Testis (tissue), 3 donors: Measurements from ENCODE around the gene CPA1. TPM values are rescaled to one million over a fixed set of nuclear protein-coding genes. Genes with fewer than 3 reads are reported as not detected.
A peak's percentile ranks its signal among the peaks of the same experiment; 100 is the strongest.

ENCODE experiments used
- DNase-seq: peaks from one replicate; pipeline ENCODE4 v3.0.0-alpha.2; 2019
- H3K27ac ChIP-seq, 2 donors: fragments of 200-600 bp; sonication (generic); one replicate each; pipeline ENCODE4 v1.5.1; 2019
- H3K27me3 ChIP-seq: fragments of 200-600 bp; sonication (generic); one replicate; pipeline ENCODE4 v1.5.1; 2019
- H3K36me3 ChIP-seq: fragments of 200-600 bp; sonication (generic); one replicate; pipeline ENCODE4 v1.5.1; 2017; ENCODE audit warnings: low read depth; ENCODE audit errors: missing control alignments
- H3K4me1 ChIP-seq: fragments of 200-600 bp; sonication (generic); one replicate; pipeline ENCODE4 v1.5.1; 2019
- H3K4me3 ChIP-seq, 2 donors: fragments of 200-600 bp; sonication (generic); one replicate each; pipeline ENCODE4 v1.5.1; 2017 to 2019
- H3K9me3 ChIP-seq: fragments of 200-600 bp; sonication (generic); one replicate; pipeline ENCODE4 v1.5.1; 2017
- CTCF ChIP-seq, 3 experiments: fragments of 450-650 bp in 2 of 3; fragments of 200-600 bp in 1 of 3; sonication (generic) in 1 of 3; IDR thresholded peaks; one replicate each; pipeline ENCODE4 v1.5.1; 2016 to 2019; ENCODE audit warnings: antibody characterized with exemption in 3 of 3, mild to moderate bottlenecking in 2 of 3, moderate library complexity in 1 of 3
- POLR2A ChIP-seq: fragments of 450-650 bp; IDR thresholded peaks from one replicate; pipeline ENCODE4 v1.6.1; 2017; ENCODE audit warnings: antibody characterized with exemption, mild to moderate bottlenecking, moderate library complexity
- WGBS, 2 donors: methylation state at CpG; one replicate each; pipeline ENCODE4 v1.1.5; 2018; 5-methylcytosine and 5-hydroxymethylcytosine counted together
- intact Hi-C: fragments of 100-400 bp; cut with DNase I; formaldehyde crosslinking; loops from one replicate; pipeline ENCODE4 v1.15.1; 2023; ENCODE audit warnings: low total_unique reads
- polyA plus RNA-seq: library from polyadenylated mRNA; stranded (reverse); fragments of 350-450 nt; fragmentation: Illumina TruSeq; extraction: RNeasy Lipid Tissue Mini Kit (QIAGEN cat#74804); gene quantifications from one replicate; pipeline ENCODE4 v1.2.3, GENCODE V29; 2014; ENCODE audit warnings: low read depth, low replicate concordance; ENCODE audit not compliant: insufficient read depth
- total RNA-seq, 2 donors: library from RNA; depleted of rRNA; stranded (reverse); fragments of >200 nt; gene quantifications; one replicate each; pipeline ENCODE4 v1.2.3, GENCODE V29; 2016

The CPA1 gene
- total and polyA plus RNA-seq, 3 donors from 2014 or later, result 2.5 to 3.9 (median 3.0) TPM

GRCh38 chr7:130390486-130390885, 10.2 kb downstream of the CPA1 start:
- TF ChIP-seq CTCF (IDR thresholded peaks at IDR 0.05) (no peak), POLR2A (no peak)
- Histone ChIP-seq H3K27me3 (no peaks in the 10 kb centered on the region), H3K36me3 (no peaks in the 10 kb centered on the region), H3K4me3 (no peak overlapping the region), H3K9me3 (no peaks in the 10 kb centered on the region), H3K4me1 (peaks cover 10% of the 10 kb centered on the region), H3K27ac (no peak overlapping the region)
- no peak for DNase-seq
- 89 to 96% methylated on average over 1 of the region's 1 CpG for WGBS, 2 donors
- intact Hi-C loops, result no loop called here

GRCh38 chr7:130393101-130393561, 12.8 kb downstream of the CPA1 start:
- no peak for DNase-seq
- H3K4me3 ChIP-seq, result no peak overlapping the region
- H3K27me3 ChIP-seq, result no peaks in the 10 kb centered on the region
- H3K9me3 ChIP-seq, result no peaks in the 10 kb centered on the region
- H3K27ac ChIP-seq, result peak overlapping the region in 1 of 2 donors; percentile 33
- no peaks in the 10 kb centered on the region for H3K36me3 ChIP-seq
- intact Hi-C loops, result no loop called here
- peaks cover 10% of the 10 kb centered on the region for H3K4me1 ChIP-seq
- 54 to 62% methylated on average over 5 of the region's 5 CpGs for WGBS, 2 donors
- no peak for TF ChIP-seq POLR2A
- no peak for TF ChIP-seq CTCF (IDR thresholded peaks at IDR 0.05)

GRCh38 chr7:130393841-130394411, 13.6 kb downstream of the CPA1 start:
- Histone ChIP-seq H3K4me3 (no peak overlapping the region), H3K9me3 (no peaks in the 10 kb centered on the region), H3K36me3 (no peaks in the 10 kb centered on the region), H3K27ac (no peak overlapping the region), H3K4me1 (peaks cover 10% of the 10 kb centered on the region), H3K27me3 (no peaks in the 10 kb centered on the region)
- DNase-seq, result no peak
- TF ChIP-seq CTCF (IDR thresholded peaks at IDR 0.05) (no peak), POLR2A (no peak)
- intact Hi-C loops, result no loop called here
- 74 to 79% methylated on average over 10 of the region's 10 CpGs for WGBS, 2 donors

GRCh38 chr7:130394421-130395195, 14.3 kb downstream of the CPA1 start:
- peaks cover 10% of the 10 kb centered on the region for H3K4me1 ChIP-seq
- H3K27me3 ChIP-seq, result no peaks in the 10 kb centered on the region
- no peak overlapping the region for H3K4me3 ChIP-seq
- TF ChIP-seq POLR2A (no peak), CTCF (IDR thresholded peaks at IDR 0.05) (no peak)
- intact Hi-C loops, result no loop called here
- no peak for DNase-seq
- H3K36me3 ChIP-seq, result no peaks in the 10 kb centered on the region
- peak overlapping the region in 1 of 2 donors; percentile 11 for H3K27ac ChIP-seq
- no peaks in the 10 kb centered on the region for H3K9me3 ChIP-seq
- WGBS, 2 donors, result 84 to 86% methylated on average over 7 of the region's 7 CpGs
